ENCODE measurements around the gene APOC1.

GRCh38 chr19:44957526-44957925 is 43.1 kb downstream of the APOC1 start:
- TF ChIP-seq, protein P1, sequence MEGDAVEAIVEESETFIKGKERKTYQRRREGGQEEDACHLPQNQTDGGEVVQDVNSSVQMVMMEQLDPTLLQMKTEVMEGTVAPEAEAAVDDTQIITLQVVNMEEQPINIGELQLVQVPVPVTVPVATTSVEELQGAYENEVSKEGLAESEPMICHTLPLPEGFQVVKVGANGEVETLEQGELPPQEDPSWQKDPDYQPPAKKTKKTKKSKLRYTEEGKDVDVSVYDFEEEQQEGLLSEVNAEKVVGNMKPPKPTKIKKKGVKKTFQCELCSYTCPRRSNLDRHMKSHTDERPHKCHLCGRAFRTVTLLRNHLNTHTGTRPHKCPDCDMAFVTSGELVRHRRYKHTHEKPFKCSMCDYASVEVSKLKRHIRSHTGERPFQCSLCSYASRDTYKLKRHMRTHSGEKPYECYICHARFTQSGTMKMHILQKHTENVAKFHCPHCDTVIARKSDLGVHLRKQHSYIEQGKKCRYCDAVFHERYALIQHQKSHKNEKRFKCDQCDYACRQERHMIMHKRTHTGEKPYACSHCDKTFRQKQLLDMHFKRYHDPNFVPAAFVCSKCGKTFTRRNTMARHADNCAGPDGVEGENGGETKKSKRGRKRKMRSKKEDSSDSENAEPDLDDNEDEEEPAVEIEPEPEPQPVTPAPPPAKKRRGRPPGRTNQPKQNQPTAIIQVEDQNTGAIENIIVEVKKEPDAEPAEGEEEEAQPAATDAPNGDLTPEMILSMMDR (IDR thresholded peaks at IDR 0.05) = no peak
- TF ChIP-seq POLR2A (IDR thresholded peaks at IDR 0.05) = no peak
